Skin of body (tissue), 2 donors: ENCODE results near the gene SIVA1. TPM values are rescaled to one million over a fixed set of nuclear protein-coding genes. Genes with fewer than 3 reads are reported as not detected.

Experiments
- DNase-seq: peaks from one replicate; lab custom pipeline; 2025; lab: John Stamatoyannopoulos, UW
- total RNA-seq: library from RNA; depleted of rRNA; stranded (reverse); fragments of >200 nt; gene quantifications from one replicate; pipeline ENCODE4 v1.2.3, GENCODE V29; 2014

The SIVA1 gene
- total RNA-seq, 1 donor from 2014 or later: 40.1 TPM

DNA sequence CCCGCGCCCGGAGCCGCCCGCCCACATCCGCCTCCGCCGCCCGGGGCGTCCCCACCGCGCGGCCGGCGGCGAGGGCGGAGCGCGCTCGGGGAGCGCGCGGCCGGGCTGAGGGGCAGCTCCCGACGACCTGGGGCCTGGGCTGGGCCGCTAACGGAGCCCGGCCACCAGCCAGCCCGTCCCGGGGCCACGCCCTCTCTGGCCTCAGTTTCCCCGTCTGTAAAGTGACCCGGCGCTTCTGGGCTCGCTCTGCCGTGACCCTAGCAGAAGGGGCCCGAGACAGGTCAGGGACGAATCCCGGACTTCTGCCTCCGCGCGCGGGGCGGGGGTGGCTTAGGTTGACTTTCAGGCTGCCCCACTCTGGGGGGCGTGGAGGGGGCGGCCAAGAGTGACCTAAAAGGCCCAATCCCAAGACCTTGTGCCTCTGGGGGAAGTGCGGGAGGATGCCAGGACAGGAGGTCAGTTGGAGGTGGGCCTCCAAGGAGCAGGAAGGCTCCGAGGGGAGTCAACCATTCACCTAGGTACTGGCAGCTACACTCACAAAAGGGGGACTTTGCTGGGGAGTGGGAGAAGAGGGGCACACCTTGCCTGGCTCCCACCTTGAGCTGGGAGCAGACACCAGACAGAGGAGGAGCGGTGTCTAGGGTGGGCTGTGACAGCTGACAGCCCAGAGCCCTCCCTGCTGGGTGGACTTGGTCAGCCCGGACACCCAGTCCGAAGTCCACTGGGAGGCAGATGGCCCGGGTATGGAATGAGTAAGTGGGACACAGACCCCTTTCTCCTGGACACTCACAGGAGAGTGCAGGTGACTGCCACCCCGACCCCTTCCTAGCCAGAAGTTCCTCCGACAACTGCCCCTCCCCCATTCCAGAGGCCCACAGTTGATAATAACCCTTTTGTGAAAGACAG, 43.1 kb downstream of the SIVA1 start:
- no peak for DNase-seq

DNA sequence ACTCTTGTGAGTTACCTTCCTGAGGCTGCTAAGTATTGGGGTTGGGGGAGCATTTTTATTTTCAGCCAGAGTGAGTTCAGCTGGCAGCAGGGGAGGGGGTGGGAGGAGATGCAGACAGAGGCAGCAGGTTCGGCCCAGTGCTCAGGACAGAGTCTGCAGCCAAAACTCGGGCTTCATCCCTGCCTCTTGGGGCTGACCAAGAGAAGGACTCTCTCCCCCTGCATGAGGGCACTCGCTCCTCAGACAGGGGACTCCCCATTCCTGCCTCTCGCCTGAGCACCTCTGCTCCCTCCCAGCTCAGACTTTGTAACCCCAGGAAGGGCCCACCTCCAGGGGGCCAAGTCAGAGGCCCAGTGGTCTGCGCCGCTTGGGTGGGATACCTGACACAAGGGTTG, 43.7 kb downstream of the SIVA1 start:
- DNase-seq: no peak

DNA sequence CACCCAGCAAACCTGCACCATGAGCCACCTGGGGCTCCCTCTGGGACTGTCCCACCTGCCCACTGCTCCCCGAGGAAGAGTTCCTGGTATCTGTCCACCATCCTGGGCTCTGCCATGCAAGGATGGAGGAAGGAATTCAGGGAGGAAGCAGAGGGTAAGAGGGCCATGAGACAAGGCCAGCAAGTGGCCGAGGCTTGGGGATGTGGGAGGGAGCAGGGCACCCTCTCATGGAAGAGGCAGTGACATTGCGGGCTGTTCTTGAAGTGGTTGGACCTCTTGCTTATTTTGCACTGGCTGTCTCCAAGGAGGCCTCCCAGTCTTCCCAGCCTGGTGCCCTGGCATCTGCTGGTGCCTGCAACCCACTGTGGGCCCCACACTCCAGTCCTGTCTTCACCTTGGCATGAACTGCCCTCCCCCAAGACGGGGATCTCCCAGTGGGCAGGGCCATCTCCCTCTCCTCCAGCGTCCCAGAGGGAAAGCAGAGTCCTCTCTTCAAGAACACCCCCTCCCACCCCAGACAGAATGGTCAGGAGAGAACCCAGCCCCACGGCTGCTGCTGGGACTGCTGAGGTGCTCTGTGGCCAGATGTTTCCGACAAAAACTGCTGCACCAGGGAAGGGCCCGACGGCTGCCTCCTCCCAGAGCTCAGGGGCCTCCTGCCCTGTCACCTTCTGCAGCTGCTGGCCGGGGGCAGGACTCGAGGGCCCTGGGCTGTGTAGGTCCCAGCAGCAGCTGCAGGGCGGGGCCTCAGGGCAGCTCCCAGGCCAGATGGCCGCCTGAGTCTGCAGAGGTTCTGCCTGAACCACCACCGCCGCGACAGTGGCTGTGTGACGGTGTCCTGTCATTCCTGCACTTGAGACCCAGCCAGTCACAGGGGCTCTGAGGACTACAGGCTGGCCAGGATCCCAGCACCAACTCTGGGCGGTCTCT, 44.4 kb downstream of the SIVA1 start:
- no peak for DNase-seq

DNA sequence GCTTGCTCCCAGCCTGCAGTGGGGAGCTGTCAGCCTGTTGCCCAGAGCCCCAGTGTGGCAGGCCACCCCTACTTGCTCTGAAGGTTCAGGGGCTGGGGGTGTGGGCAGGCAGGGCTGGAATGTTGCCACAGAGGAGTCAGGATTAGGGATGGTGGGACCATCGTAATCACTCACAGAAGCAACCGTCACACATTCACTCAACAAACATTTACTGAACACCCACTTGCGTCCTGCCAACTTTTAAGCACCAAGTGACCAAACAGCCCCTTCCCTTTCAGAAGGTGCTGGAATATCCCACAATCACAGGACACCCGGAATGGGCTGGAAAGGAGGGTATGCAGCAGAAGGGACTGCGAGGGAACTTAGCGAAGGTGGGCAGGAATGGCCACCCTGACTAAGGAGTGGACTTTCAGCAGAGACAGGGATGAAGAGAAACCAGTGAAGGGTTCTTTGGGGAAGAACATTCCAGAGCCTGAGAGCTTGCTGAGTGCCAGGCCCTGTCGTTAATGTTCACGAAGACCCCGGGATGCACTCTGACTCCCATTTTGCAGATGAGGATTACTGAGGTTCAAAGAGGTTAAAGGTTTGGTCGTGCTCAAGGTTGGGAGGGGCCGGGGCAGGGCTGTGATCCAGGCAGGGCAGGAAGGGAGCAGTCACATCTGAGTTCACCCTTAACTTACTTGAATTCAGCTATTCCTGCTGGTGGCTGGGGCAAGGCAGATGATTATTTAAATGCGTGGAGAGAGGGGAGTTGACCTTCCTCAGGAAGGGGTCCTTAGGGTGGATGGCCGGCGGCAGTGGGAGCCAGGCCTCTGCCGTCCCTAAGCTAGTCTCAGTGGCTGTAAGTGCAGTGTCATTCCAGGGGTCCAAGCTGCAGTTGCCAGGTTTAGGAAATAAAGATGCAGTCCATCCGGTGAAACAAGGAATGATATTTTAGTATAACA, 45.6 kb downstream of the SIVA1 start:
- no peak for DNase-seq

DNA sequence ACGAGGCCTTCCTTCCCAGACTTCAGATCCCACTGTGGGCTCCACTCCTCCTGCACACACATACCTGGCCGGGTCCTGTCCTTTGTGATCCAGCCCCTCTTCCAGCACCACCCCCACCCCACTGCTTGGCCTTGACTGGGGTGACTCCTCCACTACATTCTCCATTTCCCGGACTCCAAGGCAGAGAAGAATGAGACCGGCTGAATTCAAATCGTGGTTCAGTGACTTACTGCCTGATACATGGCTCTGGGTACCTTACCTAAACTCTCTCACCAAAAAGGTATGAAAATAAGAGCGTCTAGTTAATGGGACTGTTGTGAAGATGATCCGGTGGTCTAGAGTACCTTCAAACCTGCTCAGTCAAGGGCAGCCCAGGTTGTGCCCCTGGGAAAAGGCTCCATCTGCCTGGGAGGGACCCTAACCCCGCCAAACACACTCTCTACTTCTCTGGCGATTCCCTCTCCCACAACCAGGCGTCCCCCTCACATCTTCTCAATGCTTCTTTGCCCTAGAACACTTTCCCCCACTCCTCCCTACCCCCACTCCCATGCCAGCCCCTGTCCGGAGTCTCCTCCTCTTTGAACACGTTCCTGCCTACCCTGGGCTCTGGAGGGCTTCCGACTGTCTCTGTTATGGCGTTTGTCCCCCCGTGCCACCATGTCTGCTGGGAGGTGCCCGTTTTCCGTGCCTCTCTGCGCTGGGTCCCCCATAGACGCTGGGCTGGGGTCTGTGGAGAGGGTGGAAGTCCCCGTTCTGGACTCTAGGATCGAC, 46.5 kb downstream of the SIVA1 start:
- peak; percentile 45 for DNase-seq

DNA sequence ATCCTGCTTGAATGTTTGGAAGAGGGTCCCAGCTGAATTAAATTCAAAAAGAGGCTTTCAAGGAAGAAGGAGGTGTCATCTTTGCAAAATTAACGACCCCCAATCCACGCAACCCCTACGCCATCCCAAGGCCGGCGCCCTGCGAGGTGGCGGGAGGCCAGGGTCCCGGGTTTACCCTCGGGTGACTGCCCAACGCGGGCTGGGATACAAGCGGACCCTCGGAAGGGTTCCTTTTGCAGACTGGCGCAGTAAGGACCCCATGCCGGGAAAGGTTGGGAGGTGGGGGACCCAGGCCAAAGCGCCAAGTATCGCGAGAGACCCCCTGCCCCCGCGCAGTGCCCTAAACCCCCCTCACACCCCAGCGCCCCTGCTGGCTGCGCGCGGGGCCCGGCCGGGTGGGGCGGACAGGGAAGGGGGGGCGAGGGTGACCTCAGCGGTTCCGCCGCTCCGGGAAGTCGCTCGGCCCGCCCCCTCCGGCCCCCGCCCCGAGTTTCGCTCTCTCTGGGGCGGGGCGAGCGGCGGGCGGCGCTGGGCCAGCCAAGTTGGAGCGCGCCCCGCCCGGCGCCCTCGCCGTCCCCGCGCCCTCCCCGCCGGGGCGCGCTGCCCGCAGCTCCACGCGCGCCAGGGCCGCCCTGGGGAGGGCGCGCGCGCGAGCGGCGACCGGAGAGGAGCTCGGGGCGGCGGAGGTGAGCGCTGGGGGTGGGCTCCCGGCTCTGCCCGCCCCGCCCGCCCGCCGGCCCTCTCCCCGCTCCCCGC, 47.2 kb downstream of the SIVA1 start:
- DNase-seq: peak; percentile 82

DNA sequence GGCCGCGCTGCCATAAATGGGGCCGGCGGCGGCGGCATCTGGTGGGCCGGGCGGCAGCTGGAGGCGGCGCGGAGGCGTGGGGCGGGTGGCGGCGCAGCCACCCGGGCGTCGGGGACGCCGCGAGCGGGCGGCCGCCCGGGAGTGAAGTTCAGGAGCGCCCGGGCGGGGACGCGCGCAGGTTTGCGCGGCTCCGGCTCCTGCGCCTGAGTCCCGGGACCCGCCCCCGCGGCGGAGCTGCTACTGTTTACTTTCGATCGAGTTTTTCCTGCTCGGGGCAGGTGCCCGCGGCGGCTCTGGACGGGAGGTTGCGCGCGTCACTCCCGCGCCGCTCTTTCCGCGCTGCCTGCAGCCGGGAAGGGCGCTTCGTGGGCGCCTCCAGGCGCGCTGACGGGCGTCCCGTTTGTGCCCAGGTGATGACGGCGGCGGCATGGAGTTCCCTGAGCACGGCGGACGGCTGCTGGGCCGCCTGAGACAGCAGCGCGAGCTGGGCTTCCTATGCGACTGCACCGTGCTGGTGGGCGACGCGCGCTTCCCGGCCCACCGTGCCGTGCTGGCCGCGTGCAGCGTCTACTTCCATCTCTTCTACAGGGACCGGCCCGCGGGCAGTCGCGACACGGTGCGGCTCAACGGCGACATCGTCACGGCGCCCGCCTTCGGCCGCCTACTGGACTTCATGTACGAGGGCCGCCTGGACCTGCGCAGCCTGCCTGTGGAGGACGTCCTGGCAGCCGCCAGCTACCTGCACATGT, 48.0 kb downstream of the SIVA1 start, which contains the start of gene ZBTB42:
TSS of gene ZBTB42 (plus strand) at position 331 of the 749 bp plus-strand sequence. CDS start at position 428, 97 bp downstream.
- DNase-seq: no peak

DNA sequence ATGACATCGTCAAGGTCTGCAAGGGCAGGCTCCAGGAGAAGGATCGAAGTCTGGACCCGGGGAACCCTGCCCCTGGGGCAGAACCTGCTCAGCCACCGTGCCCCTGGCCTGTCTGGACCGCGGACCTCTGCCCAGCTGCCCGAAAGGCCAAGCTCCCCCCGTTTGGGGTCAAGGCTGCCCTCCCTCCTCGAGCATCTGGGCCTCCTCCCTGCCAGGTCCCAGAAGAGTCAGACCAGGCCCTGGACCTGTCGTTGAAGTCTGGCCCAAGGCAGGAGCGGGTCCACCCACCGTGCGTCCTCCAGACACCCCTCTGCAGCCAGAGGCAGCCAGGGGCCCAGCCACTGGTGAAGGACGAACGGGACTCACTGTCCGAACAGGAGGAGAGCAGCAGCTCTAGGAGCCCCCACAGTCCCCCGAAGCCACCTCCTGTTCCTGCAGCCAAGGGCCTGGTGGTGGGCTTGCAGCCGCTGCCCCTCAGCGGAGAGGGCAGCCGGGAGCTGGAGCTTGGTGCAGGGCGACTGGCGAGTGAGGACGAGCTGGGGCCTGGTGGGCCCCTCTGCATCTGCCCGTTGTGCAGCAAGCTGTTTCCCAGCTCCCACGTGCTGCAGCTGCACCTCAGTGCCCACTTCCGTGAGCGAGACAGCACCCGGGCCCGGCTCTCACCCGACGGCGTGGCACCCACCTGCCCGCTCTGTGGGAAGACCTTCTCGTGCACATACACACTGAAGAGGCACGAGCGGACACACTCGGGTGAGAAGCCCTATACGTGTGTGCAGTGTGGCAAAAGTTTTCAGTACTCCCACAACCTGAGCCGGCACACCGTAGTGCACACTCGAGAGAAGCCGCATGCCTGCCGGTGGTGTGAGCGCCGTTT, 48.8 kb downstream of the SIVA1 start:
- DNase-seq: no peak

DNA sequence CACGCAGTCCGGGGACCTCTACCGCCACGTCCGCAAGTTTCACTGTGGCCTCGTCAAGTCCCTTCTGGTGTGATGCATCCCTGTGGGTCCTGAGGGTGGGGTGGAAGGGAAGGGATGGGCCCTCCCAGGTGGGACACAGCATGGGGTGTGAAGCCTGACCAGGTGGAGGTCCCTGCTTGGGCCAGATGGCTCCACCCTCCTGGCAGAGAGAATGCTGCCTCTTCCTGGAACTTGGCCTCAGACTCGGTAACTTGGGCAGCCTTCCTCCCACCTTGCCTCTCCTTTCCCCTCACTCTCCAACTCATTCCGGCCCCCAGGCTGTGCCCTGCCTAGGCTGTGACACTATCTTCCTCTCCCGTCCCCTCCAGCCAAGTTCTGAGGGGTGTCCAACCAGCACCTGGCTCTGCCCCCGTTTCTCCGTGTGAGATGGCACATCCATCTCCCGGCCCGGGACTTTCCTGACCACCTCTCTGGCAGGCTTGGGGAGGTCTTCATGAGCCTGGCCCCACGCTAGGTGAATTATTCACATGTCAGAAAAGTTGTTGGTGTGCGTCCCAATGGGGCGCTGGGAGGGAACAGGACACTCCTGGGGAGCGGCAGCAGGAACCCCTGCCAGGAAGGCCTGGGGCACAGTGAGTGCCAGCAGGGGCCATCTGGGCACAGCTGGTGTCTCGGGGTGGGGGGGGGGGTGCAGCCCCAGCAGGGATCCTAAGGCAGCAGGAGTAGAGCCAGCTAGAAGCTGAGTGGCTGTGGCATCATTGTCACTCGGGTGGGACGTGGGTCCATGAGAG, 49.6 kb downstream of the SIVA1 start:
- no peak for DNase-seq

DNA sequence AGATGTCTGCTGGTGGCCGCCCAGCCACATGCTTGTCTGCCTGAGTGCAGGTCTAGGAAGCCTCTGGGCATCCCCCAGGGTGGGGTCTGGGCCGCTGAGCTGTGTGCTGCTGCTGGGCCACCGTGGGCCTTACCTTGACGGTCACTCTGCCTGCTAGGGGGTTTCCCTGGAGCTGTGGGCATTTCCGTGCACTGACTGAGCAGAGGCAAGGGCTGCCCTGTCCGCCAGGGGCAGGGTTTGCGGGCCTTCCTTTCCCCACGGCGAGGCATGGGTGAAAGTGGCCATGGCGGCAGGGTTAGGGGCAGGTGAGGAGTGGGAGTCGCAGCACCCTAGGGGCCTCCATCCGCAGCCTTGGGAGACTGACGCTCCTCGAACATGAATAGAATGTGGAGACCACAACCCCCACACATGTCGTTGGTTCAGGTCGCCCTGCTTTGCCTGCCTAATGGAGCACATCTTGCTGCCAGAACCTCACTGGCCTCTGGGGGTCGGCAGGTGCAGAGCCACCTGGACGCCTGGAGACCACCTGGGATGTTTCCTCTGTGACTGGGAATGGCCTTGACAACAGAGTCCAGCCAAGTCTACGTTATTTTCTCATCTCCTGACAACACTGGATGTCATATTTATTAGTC, 50.4 kb downstream of the SIVA1 start:
- DNase-seq: no peak

DNA sequence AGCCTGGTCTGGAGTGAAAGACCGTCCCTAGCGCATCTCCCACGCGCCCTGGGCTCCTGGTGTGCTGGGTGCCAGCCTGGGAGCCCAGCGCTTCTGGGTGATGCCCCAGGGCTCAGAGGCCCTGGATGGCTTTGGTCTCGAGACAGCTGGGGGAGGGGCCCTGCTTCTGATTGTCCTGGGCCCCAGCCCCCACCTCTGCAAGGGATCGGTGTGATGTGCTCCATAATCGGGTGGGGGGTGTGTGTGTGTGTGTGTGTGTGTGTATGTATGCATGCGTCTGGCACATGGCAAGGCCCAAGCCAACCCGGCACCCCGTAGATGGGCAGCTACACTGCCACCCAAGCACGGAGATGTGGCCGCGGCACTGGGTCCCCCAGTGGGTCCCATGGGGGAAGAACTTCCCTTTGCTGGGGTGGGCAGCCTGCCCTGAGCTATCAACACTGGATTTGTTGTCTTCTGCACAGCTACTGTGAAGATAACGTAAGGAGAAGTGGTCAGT, 51.0 kb downstream of the SIVA1 start:
- no peak for DNase-seq

DNA sequence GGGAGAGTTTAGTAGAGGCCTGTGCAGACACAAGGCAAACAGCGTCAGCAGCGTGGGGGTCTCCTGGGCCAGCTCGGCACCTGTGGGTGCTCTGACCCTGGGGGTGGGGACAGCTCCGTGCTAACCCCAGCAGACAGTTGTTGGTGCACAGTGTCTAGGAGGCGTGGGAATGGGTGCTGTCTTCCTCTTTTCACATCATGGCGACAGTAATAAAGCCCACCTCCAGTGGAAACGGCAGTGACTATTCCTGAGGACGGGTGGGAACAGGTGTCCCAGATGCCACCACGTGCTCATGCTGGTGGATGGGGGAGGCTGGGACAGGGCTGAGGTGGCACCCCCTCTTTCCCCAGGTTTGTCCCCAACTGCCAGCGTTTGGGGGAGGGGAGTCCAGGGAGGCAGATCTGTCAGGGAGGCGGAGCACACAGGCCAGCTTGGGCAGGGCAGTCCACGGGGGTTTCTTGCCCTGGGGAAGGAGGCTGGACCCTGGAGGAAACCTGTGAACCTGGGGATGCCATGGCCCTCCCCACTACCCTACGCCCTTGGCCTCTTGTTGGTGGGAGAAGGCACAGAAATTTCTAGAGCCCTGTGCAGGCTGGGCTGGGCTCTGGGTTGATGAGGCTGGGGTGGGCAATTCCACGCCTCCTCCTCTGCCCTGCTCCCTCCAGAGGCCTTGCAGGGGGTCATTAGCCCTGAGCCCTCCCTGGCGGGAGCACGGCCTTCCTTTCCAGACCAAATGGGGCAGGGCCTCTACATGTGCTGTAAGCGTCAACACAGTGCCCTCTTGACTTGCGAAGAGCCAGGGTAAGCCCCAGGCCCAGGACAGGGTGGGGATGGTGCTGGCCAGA, 51.8 kb downstream of the SIVA1 start:
- no peak for DNase-seq

DNA sequence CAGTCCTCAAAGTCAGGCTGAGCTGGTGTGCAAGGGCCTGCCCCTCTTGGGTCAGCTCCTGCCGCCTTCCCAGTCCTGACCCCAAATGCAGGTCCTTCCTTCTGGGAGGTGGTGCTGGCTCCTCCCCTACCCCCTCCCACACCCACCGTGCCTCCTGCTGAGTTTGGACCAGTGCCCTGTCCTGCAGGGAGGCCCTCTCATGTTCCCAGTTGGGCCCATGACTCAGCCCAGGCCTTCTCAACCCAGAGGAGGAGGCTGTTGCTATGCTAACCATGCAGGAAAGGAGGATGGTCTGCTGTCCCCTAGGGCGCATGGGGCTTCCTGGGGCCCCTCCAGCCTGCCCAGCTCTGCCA, 52.4 kb downstream of the SIVA1 start:
- no peak for DNase-seq

DNA sequence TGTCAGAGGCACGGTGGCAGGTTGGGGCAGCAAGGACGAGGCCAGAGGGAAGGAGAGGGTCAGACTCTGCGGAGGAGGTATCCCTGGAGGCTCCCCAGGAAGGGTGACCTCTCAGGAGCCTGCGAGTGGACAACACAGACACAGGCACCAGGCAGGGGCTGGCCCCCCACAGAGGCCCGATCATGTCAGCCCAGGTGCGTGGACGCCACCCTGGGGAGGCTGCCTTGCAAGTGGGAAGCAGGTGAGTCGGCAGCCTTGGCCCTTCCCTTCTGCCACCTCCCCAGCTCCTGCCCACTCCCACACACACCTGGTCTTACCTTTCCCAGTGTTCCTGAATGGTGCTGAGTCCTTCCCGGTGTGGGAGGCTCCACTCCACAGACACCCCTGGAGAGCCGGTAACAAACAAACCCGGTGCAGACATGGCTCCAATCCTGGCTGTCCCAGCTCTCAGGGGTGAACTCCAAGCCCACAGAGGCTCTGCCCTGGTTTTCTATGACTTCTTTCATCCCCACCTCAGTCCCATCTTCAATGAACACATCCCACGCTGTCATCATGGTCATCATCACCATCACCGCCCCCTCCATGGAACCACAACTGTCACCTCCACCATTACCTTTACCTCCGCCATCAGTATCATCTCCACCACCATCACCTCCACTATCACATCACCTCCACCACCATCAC, 53.1 kb downstream of the SIVA1 start:
- no peak for DNase-seq
